Embryonic facial prominence (tissue), 1 donor: ENCODE results near the gene IMMP2L.

Experiments
- DNase-seq: peaks from one replicate; pipeline ENCODE4 v3.0.0-alpha.2; 2016; ENCODE audit errors: extremely low spot score

IMMP2L gene

GRCh38 chr7:111103136-111103535 is 459.2 kb downstream of the IMMP2L start:
- DNase-seq, result no peak

- DNase-seq, result no peak
Observed at GRCh38 chr7:111101856-111102646, 460.2 kb downstream of the IMMP2L start.

GRCh38 chr7:111098926-111099250 is 463.4 kb downstream of the IMMP2L start:
- DNase-seq, result no peak

GRCh38 chr7:111098011-111098925 is 464.0 kb downstream of the IMMP2L start:
- no peak for DNase-seq

GRCh38 chr7:111096997-111097396 is 465.3 kb downstream of the IMMP2L start:
- no peak for DNase-seq

GRCh38 chr7:111094419-111094818 is 467.9 kb downstream of the IMMP2L start:
- DNase-seq, result no peak

- no peak for DNase-seq
Observed at GRCh38 chr7:111093496-111093895, 468.8 kb downstream of the IMMP2L start.

GRCh38 chr7:111092406-111093236 is 469.7 kb downstream of the IMMP2L start:
- DNase-seq, result no peak

GRCh38 chr7:111091593-111092358 is 470.5 kb downstream of the IMMP2L start:
- DNase-seq, result no peak

- peak; percentile 49 for DNase-seq
Observed at GRCh38 chr7:111090846-111091245, 471.4 kb downstream of the IMMP2L start, which contains the start of gene LRRN3. Gene LRRN3 (plus strand): TSS chr7:111091127. CDS start chr7:111122773, 31,646 bp downstream.

- no peak for DNase-seq
Observed at GRCh38 chr7:111089822-111090426, 472.4 kb downstream of the IMMP2L start.

- DNase-seq, result no peak
Observed at GRCh38 chr7:111088328-111088727, 474.0 kb downstream of the IMMP2L start.

- DNase-seq, result no peak
Observed at GRCh38 chr7:111086532-111086931, 475.8 kb downstream of the IMMP2L start.

- no peak for DNase-seq
Observed at GRCh38 chr7:111085356-111085755, 476.9 kb downstream of the IMMP2L start.

- DNase-seq, result no peak
Observed at GRCh38 chr7:111083413-111083812, 478.9 kb downstream of the IMMP2L start.

- peak; percentile 37 for DNase-seq
Observed at GRCh38 chr7:111082351-111082750, 479.9 kb downstream of the IMMP2L start.

- DNase-seq, result no peak
Observed at GRCh38 chr7:111081546-111082267, 480.6 kb downstream of the IMMP2L start.

- no peak for DNase-seq
Observed at GRCh38 chr7:111080495-111081105, 481.7 kb downstream of the IMMP2L start.

- DNase-seq, result no peak
Observed at GRCh38 chr7:111077001-111077400, 485.3 kb downstream of the IMMP2L start.

GRCh38 chr7:111076205-111076604 is 486.1 kb downstream of the IMMP2L start:
- no peak for DNase-seq
